22Rv1 (cell line): ENCODE results near the gene PRCC.

ENCODE experiments used
- H3K27ac ChIP-seq: fragments of 450-650 bp; 2 replicates; pipeline ENCODE4 v1.5.1; 2017
- ZFX ChIP-seq: fragments of 450-650 bp; IDR thresholded peaks from 2 replicates; pipeline ENCODE4 v1.6.1; 2017; ENCODE audit warnings: antibody characterized with exemption, borderline replicate concordance
- TF ChIP-seq, protein P1 (sequence below): fragments of 450-650 bp; IDR thresholded peaks from 2 replicates; pipeline ENCODE4 v1.5.1; 2017; ENCODE audit warnings: mild to moderate bottlenecking

PRCC gene

GRCh38 chr1:156767101-156767878 lies at the start of gene PRCC:
Gene PRCC (plus strand): TSS chr1:156767535. CDS start chr1:156767772, 237 bp downstream.
- TF ChIP-seq, protein P1, sequence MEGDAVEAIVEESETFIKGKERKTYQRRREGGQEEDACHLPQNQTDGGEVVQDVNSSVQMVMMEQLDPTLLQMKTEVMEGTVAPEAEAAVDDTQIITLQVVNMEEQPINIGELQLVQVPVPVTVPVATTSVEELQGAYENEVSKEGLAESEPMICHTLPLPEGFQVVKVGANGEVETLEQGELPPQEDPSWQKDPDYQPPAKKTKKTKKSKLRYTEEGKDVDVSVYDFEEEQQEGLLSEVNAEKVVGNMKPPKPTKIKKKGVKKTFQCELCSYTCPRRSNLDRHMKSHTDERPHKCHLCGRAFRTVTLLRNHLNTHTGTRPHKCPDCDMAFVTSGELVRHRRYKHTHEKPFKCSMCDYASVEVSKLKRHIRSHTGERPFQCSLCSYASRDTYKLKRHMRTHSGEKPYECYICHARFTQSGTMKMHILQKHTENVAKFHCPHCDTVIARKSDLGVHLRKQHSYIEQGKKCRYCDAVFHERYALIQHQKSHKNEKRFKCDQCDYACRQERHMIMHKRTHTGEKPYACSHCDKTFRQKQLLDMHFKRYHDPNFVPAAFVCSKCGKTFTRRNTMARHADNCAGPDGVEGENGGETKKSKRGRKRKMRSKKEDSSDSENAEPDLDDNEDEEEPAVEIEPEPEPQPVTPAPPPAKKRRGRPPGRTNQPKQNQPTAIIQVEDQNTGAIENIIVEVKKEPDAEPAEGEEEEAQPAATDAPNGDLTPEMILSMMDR: no peak
- TF ChIP-seq ZFX: peak; percentile 97
- peak within 1 kb of the TSS; percentile 88 for H3K27ac ChIP-seq

DNA sequence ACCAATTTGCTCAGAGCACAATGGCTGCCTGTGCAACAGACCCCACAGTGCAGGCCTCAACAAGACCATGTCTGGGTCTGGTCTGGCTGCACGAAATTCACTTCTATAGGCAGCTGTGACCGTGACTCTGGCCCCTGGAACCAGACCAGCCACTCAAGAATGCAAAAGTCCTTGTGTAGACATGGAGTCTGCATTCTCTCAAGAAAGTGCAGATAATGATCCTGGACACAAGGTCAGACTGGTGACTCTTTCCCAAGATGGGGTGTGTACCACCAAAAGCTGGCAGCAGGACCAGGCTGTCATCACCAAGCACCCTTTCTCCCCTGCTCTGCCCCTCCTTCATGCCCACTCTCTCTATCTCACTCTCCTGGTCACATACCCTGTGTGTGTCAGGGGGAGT lies 46.2 kb upstream of the PRCC start:
- no peak overlapping the region for H3K27ac ChIP-seq
- TF ChIP-seq ZFX: no peak
- TF ChIP-seq, protein P1: no peak

GRCh38 chr1:156721535-156721934 lies 45.8 kb upstream of the PRCC start:
- no peak overlapping the region; the same call in 1 of the 2 replicates for H3K27ac ChIP-seq
- TF ChIP-seq, protein P1: no peak
- no peak for TF ChIP-seq ZFX

DNA sequence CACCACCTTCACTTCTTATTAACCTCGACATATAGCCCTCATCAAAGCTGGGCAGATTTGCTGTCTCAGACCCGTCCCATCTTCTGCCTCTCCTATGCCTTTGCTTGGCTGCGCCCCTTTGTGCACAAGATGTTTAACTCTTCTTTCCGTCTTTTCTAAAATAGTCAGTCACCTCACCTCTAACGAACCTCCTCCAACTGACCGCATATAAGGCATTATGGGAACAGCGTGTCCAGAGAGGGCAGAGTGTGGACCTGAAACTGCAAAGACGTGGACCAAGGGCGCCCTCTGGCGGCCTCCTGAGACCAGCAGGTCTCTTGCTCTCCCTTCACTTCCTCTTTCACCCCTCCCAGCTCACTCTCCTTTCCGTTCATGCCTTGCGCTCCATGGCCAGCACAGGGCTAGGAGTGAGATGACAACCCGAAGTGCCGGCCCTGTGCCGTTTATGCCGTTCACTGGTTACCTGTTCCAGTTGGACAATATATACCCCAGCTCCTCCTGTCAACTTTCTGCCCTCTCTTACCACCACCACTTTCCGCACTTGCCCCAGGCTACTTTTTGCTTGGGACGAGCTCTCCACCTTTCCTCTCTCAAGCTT lies 41.6 kb upstream of the PRCC start:
- H3K27ac ChIP-seq: peak overlapping the region; percentile 92
- TF ChIP-seq, protein P1: peak; percentile 98
- no peak for TF ChIP-seq ZFX

DNA sequence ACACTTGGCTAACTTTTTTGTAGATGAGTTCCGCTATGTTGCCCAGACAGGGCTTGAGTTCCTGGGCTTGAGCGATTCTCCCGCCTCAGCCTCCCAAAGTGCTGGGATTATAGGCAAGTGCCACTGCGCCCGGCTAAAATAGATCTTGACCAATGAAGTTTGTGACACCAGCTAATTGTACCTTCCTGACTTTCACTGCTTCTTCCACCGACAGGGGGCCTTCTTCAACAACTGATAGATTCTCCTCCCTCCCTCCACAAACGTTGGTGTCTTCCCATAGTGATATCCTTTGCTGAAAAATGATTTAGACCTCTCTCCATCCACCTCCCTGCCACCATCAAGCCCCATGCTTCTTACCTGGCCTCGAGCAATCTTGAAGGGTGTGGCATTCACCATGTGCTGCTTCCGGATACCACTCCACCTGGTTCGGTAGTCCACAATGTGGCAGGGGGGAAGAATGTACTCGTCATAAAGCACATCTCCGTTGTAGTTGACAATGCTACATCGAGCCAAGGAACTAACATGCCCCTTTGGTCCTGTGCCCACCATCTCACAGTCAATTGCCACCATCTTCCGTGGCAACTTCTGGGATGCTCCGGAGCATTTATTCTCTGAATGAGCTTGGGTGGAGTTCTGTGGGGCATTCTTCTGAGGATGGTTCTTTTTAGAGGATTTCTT lies 40.6 kb upstream of the PRCC start:
- H3K27ac ChIP-seq: peak overlapping the region; percentile 92

GRCh38 chr1:156727492-156727891 lies 39.8 kb upstream of the PRCC start:
- H3K27ac ChIP-seq: peak overlapping the region; percentile 92
- no peak for TF ChIP-seq ZFX
- TF ChIP-seq, protein P1: no peak

More for the DNA sequence above, 40.6 kb upstream of the PRCC start:
- no peak for TF ChIP-seq ZFX
- TF ChIP-seq, protein P1: peak; percentile 53
